NOMO-1 treated with dmso at 0.1 percent for 144 hours (cell line): Measurements from ENCODE around the gene SPATA3.
"Not testable (repeated sequence)": the region's sequence is repeated elsewhere in the genome, so short reads cannot be mapped to it uniquely, and the experiment has no call there.

ENCODE experiments used
- DNase-seq: peaks from one replicate; lab custom pipeline; 2025; ENCODE audit not compliant: unreplicated experiment; lab: John Stamatoyannopoulos, UW

SPATA3 gene

GRCh38 chr2:230968314-230968713 lies 27.6 kb upstream of the SPATA3 start:
- DNase-seq = not testable (repeated sequence)

GRCh38 chr2:230968921-230969658 lies 26.8 kb upstream of the SPATA3 start:
- no peak for DNase-seq

GRCh38 chr2:230969659-230970015 lies 26.3 kb upstream of the SPATA3 start:
- DNase-seq = no peak

- DNase-seq = no peak
Observed at GRCh38 chr2:230972046-230972445, 23.9 kb upstream of the SPATA3 start.

- no peak for DNase-seq
Observed at GRCh38 chr2:230974096-230974913, 21.6 kb upstream of the SPATA3 start.

- no peak for DNase-seq
Observed at GRCh38 chr2:230975927-230976326, 20.0 kb upstream of the SPATA3 start.

- DNase-seq = no peak
Observed at GRCh38 chr2:230976671-230977171, 19.2 kb upstream of the SPATA3 start.

- no peak for DNase-seq
Observed at GRCh38 chr2:230980468-230980867, 15.5 kb upstream of the SPATA3 start.

GRCh38 chr2:230981704-230982103 lies 14.2 kb upstream of the SPATA3 start:
- no peak for DNase-seq

GRCh38 chr2:230982126-230982525 lies 13.8 kb upstream of the SPATA3 start:
- no peak for DNase-seq

- DNase-seq = no peak
Observed at GRCh38 chr2:230982528-230982927, 13.4 kb upstream of the SPATA3 start.

- DNase-seq = no peak
Observed at GRCh38 chr2:230983566-230983965, 12.4 kb upstream of the SPATA3 start.

- DNase-seq = no peak
Observed at GRCh38 chr2:230984393-230985220, 11.3 kb upstream of the SPATA3 start.

- no peak for DNase-seq
Observed at GRCh38 chr2:230985519-230986231, 10.2 kb upstream of the SPATA3 start.

- DNase-seq = no peak
Observed at GRCh38 chr2:230986520-230987136, 9.3 kb upstream of the SPATA3 start.

- DNase-seq = peak; percentile 10
Observed at GRCh38 chr2:230987137-230988020, 8.5 kb upstream of the SPATA3 start.

- DNase-seq = no peak
Observed at GRCh38 chr2:230989731-230990130, 6.2 kb upstream of the SPATA3 start.

- no peak for DNase-seq
Observed at GRCh38 chr2:230990131-230990898, 5.6 kb upstream of the SPATA3 start.

GRCh38 chr2:230990899-230991150 lies 5.1 kb upstream of the SPATA3 start:
- DNase-seq = no peak
